ENCODE results near the gene SVIL.

SVIL gene

DNA sequence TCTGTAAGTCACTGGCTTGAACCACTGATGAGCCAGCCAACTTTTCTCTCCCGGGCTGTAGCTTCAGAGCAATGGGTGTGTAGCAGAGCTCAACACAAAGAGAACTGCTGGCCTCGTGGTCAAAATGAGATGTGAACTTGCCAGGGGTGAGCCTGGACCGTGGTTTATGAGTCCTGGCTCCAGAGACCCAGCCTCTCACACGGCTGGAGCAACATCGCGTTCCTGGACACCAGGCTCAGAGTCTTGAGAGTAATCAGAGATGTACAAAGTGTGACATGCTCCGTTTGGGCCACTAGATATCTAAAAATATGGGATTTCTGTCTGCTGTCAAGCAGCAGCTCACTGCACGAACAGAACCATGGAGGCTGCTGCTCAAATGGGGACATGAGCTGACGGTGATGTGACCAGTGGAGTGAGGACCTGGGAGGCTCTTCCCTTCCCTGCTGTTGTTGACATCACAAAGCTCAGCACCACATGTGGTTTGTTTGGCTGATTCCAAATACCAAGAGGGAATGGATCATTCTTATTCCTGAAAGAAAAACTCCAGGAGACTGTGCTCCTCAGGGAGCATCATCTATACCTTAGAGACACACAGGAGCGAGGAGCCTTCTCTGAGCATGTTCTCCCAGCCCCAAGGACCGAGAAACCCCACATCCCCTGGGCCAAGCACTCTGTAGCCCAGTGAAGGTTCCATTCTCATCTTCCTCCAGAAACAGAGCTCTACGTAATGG lies 9.2 kb upstream of the SVIL start:
- peaks cover 16% of the 10 kb centered on the region for H3K36me3 ChIP-seq
- no peaks in the 10 kb centered on the region for H3K9me3 ChIP-seq
- H3K4me1 ChIP-seq (ENCODE audit: control insufficient read depth in 1 of 2, insufficient read depth in 1 of 2, low read depth in 1 of 2, low read length in 1 of 2), result peaks cover 5 to 18% of the 10 kb centered on the region in 2 experiments
- peak overlapping the region; percentile 61 for H3K27ac ChIP-seq
- TF ChIP-seq, protein P1, sequence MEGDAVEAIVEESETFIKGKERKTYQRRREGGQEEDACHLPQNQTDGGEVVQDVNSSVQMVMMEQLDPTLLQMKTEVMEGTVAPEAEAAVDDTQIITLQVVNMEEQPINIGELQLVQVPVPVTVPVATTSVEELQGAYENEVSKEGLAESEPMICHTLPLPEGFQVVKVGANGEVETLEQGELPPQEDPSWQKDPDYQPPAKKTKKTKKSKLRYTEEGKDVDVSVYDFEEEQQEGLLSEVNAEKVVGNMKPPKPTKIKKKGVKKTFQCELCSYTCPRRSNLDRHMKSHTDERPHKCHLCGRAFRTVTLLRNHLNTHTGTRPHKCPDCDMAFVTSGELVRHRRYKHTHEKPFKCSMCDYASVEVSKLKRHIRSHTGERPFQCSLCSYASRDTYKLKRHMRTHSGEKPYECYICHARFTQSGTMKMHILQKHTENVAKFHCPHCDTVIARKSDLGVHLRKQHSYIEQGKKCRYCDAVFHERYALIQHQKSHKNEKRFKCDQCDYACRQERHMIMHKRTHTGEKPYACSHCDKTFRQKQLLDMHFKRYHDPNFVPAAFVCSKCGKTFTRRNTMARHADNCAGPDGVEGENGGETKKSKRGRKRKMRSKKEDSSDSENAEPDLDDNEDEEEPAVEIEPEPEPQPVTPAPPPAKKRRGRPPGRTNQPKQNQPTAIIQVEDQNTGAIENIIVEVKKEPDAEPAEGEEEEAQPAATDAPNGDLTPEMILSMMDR (IDR thresholded peaks at IDR 0.05), result no peak
- H3K27me3 ChIP-seq, result no peaks in the 10 kb centered on the region
- H3K4me3 ChIP-seq (ENCODE audit: low read depth in 1 of 2, low read length in 1 of 2), result no peak overlapping the region

DNA sequence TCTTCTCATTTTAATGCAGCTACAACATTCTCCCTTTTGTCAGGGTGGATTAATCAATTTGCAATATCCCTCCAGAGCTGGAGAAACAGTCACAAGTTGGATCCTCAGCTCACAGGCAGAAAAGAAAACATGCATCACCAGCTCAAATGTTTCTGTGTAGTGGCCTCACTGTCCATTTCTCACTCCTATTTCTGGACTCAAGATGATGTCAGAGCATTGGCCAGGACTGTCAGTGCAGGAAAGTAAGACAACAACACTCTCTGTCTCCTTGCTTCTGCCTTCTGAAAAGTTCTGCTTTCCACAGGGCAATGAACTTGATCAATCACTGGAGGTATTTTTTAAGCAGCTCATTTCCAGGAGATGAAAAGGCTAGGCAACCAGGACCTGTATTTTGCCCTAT lies 8.2 kb upstream of the SVIL start:
- H3K4me3 ChIP-seq (ENCODE audit: low read depth in 1 of 2, low read length in 1 of 2), result no peak overlapping the region
- peak overlapping the region; percentile 61 for H3K27ac ChIP-seq
- peaks cover 5 to 14% of the 10 kb centered on the region in 2 experiments for H3K4me1 ChIP-seq (ENCODE audit: control insufficient read depth in 1 of 2, insufficient read depth in 1 of 2, low read depth in 1 of 2, low read length in 1 of 2)
- peaks cover 19% of the 10 kb centered on the region for H3K36me3 ChIP-seq
- TF ChIP-seq, protein P1 (IDR thresholded peaks at IDR 0.05), result no peak
- no peaks in the 10 kb centered on the region for H3K9me3 ChIP-seq
- no peaks in the 10 kb centered on the region for H3K27me3 ChIP-seq

DNA sequence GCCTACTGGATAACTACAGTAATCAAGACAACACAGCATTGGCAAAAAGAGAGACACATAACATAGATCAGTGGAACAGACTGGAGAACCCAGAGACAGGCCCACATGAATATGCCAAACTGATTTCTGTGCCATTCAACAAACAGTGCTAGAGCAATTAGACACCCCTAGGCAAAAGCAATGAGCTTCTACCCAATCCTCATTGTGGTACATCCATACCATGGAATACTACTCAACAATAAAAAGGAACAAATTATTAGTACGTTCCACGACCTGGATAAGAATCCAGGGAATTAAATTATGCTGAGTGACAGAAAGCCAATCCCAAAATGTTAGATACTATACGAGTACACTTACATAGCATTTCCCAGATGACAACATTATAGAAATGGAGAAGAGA lies 2.8 kb upstream of the SVIL start:
- H3K4me1 ChIP-seq (ENCODE audit: control insufficient read depth in 1 of 2, insufficient read depth in 1 of 2, low read depth in 1 of 2, low read length in 1 of 2), result peaks cover 13 to 14% of the 10 kb centered on the region in 2 experiments
- H3K4me3 ChIP-seq (ENCODE audit: low read depth in 1 of 2, low read length in 1 of 2), result no peak overlapping the region
- no peaks in the 10 kb centered on the region for H3K9me3 ChIP-seq
- peaks cover 21% of the 10 kb centered on the region for H3K36me3 ChIP-seq
- no peaks in the 10 kb centered on the region for H3K27me3 ChIP-seq
- peak overlapping the region; percentile 70 for H3K27ac ChIP-seq
- TF ChIP-seq, protein P1 (IDR thresholded peaks at IDR 0.05), result no peak

DNA sequence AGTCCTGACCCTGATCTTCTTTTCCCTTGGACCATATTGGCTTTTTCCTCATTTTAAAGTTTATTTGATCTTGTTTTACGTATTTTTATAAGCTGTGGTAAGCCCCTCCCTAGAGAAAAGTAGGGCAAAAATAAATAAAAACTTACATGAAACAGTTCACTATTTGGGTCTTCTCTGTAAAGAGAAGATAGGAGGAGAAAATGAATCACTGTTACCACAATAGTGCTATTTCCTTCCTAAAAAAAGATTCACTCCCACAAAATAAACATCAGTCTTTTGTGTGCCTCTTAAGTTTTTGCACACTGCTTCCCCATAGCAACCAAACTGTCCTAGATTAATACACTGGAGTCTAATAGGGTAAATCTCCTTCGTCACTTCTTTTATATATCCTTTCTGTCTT lies 1.4 kb upstream of the SVIL start:
- no peaks in the 10 kb centered on the region for H3K27me3 ChIP-seq
- H3K4me3 ChIP-seq (ENCODE audit: low read depth in 1 of 2, low read length in 1 of 2), result no peak overlapping the region
- no peaks in the 10 kb centered on the region for H3K9me3 ChIP-seq
- TF ChIP-seq, protein P1 (IDR thresholded peaks at IDR 0.05), result no peak
- peak overlapping the region; percentile 70 for H3K27ac ChIP-seq
- peaks cover 21% of the 10 kb centered on the region for H3K36me3 ChIP-seq
- peaks cover 14 to 22% of the 10 kb centered on the region in 2 experiments for H3K4me1 ChIP-seq (ENCODE audit: control insufficient read depth in 1 of 2, insufficient read depth in 1 of 2, low read depth in 1 of 2, low read length in 1 of 2)

DNA sequence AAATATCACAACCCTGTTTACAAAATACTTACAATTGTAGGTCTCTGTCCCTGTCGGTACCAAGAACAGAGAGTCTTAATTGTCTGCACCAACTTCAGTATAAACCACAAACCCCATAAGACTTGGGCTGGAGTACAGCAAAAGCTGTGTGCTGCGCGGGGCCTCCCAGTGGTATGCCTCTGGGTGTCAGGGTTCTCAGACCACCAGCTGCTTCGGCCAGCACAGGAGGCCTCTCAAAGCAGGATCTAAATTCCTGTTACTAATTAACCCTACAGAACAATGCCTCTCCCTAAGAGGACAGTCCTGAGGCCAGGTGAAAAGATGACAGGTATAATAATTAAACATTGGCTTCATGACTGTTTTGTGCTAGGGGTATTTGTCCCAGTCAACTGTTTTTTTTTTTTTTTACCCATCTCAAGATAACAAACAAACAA lies 957 bp upstream of the SVIL start:
- H3K4me1 ChIP-seq (ENCODE audit: control insufficient read depth in 1 of 2, insufficient read depth in 1 of 2, low read depth in 1 of 2, low read length in 1 of 2), result peaks cover 19 to 27% of the 10 kb centered on the region in 2 experiments
- no peak overlapping the region for H3K4me3 ChIP-seq (ENCODE audit: low read depth in 1 of 2, low read length in 1 of 2)
- H3K27ac ChIP-seq, result peak overlapping the region; percentile 70
- no peaks in the 10 kb centered on the region for H3K27me3 ChIP-seq
- TF ChIP-seq, protein P1 (IDR thresholded peaks at IDR 0.05), result no peak
- peaks cover 21% of the 10 kb centered on the region for H3K36me3 ChIP-seq
- H3K9me3 ChIP-seq, result no peaks in the 10 kb centered on the region
